H9 (cell line): Measurements from ENCODE around the gene ZFP64. TPM values are rescaled to one million over a fixed set of nuclear protein-coding genes. Genes with fewer than 3 reads are reported as not detected.
"Not testable (repeated sequence)": the region's sequence is repeated elsewhere in the genome, so short reads cannot be mapped to it uniquely, and the experiment has no call there.

Source experiments
- DNase-seq: peaks from one replicate; pipeline ENCODE4 v3.0.0-alpha.2; 2017
- H2AFZ ChIP-seq: one replicate; pipeline ENCODE4 v1.6.1; 2013; ENCODE audit warnings: mild to moderate bottlenecking, low read length, control low read depth, moderate library complexity
- H2AK5ac ChIP-seq: 2 replicates; pipeline ENCODE4 v1.6.1; 2013; ENCODE audit warnings: low read length, control low read depth, mixed read lengths; ENCODE audit not compliant: insufficient read length
- H2BK120ac ChIP-seq: one replicate; pipeline ENCODE4 v1.6.1; 2013; ENCODE audit warnings: low read depth, mild to moderate bottlenecking, low read length, control low read depth, inconsistent platforms; ENCODE audit not compliant: poor library complexity, severe bottlenecking
- H2BK12ac ChIP-seq: 2 replicates; pipeline ENCODE4 v1.6.1; 2013; ENCODE audit warnings: low read length, control low read depth, mixed read lengths, low read depth; ENCODE audit not compliant: insufficient read length
- H2BK15ac ChIP-seq: 2 replicates; pipeline ENCODE4 v1.6.1; 2013; ENCODE audit warnings: low read depth, low read length, control low read depth
- H2BK20ac ChIP-seq: one replicate; pipeline ENCODE4 v1.6.1; 2013; ENCODE audit warnings: low read depth, mild to moderate bottlenecking, low read length, control low read depth, inconsistent platforms; ENCODE audit not compliant: poor library complexity, severe bottlenecking
- H2BK5ac ChIP-seq: 2 replicates; pipeline ENCODE4 v1.6.1; 2013; ENCODE audit warnings: low read length, control low read depth, mixed read lengths; ENCODE audit not compliant: insufficient read length
- H3K14ac ChIP-seq: 2 replicates; pipeline ENCODE4 v1.6.1; 2013; ENCODE audit warnings: low read length, control low read depth; ENCODE audit not compliant: insufficient read depth
- H3K18ac ChIP-seq: 2 replicates; pipeline ENCODE4 v1.6.1; 2013; ENCODE audit warnings: low read depth, mild to moderate bottlenecking, mixed read lengths, low read length, control low read depth; ENCODE audit not compliant: insufficient read length
- H3K23ac ChIP-seq: 2 replicates; pipeline ENCODE4 v1.6.1; 2013; ENCODE audit warnings: low read length, control low read depth, mixed read lengths, low read depth; ENCODE audit not compliant: insufficient read length
- H3K23me2 ChIP-seq: 2 replicates; pipeline ENCODE4 v1.6.1; 2013; ENCODE audit warnings: low read depth, mild to moderate bottlenecking, mixed read lengths, low read length, control low read depth; ENCODE audit not compliant: insufficient read length, poor library complexity, severe bottlenecking
- H3K27ac ChIP-seq: 2 replicates; pipeline ENCODE4 v1.5.1; 2013; ENCODE audit warnings: low read length, control low read depth, mixed read lengths, low read depth; ENCODE audit not compliant: insufficient read length
- H3K27me3 ChIP-seq: 2 replicates; pipeline ENCODE4 v1.6.1; 2013; ENCODE audit warnings: low read length, control low read depth, inconsistent platforms; ENCODE audit not compliant: insufficient read depth
- H3K4ac ChIP-seq: 2 replicates; pipeline ENCODE4 v1.6.1; 2013; ENCODE audit warnings: low read depth, mild to moderate bottlenecking, control low read depth, inconsistent platforms, low read length, moderate library complexity
- H3K4me1 ChIP-seq: 2 replicates; pipeline ENCODE4 v1.6.1; 2013; ENCODE audit warnings: low read length, control low read depth, inconsistent platforms; ENCODE audit not compliant: insufficient read depth
- H3K4me2 ChIP-seq: 2 replicates; pipeline ENCODE4 v1.6.1; 2013; ENCODE audit warnings: low read length, control low read depth, mixed read lengths; ENCODE audit not compliant: insufficient read length, insufficient read depth
- H3K56ac ChIP-seq: 2 replicates; pipeline ENCODE4 v1.6.1; 2013; ENCODE audit warnings: low read depth, mild to moderate bottlenecking, mixed read lengths, low read length, control low read depth; ENCODE audit not compliant: insufficient read length
- H3K79me1 ChIP-seq: 2 replicates; pipeline ENCODE4 v1.6.1; 2013; ENCODE audit warnings: low read depth, mild to moderate bottlenecking, moderate library complexity, low read length, control low read depth, inconsistent platforms; ENCODE audit not compliant: insufficient read depth, poor library complexity, severe bottlenecking
- H3K79me2 ChIP-seq: 2 replicates; pipeline ENCODE4 v1.6.1; 2013; ENCODE audit warnings: low read length, control low read depth, inconsistent platforms; ENCODE audit not compliant: insufficient read depth
- H3K9ac ChIP-seq: 2 replicates; pipeline ENCODE4 v1.6.1; 2013; ENCODE audit warnings: low read length, control low read depth, mixed read lengths; ENCODE audit not compliant: insufficient read length; ENCODE audit errors: extremely low read depth
- H3K9me3 ChIP-seq: one replicate; pipeline ENCODE4 v1.6.1; 2013; ENCODE audit warnings: low read depth, low read length, inconsistent platforms; ENCODE audit not compliant: control insufficient read depth
- H3T11ph ChIP-seq: one replicate; pipeline ENCODE4 v1.6.1; 2013; ENCODE audit warnings: mild to moderate bottlenecking, low read length, control low read depth, inconsistent platforms
- H4K20me1 ChIP-seq: one replicate; pipeline ENCODE4 v1.6.1; 2013; ENCODE audit not compliant: control insufficient read depth, insufficient read length, insufficient read depth
- H4K5ac ChIP-seq: 2 replicates; pipeline ENCODE4 v1.6.1; 2013; ENCODE audit warnings: low read depth, mild to moderate bottlenecking, mixed read lengths, low read length, control low read depth; ENCODE audit not compliant: insufficient read length
- H4K8ac ChIP-seq: replicated peaks from 2 replicates; pipeline ENCODE4 v1.6.1; 2013; ENCODE audit warnings: low read length, control low read depth, mixed read lengths, low read depth; ENCODE audit not compliant: insufficient read length
- H4K91ac ChIP-seq: 2 replicates; pipeline ENCODE4 v1.6.1; 2013; ENCODE audit warnings: low read depth, mild to moderate bottlenecking, moderate library complexity, mixed read lengths, low read length, control low read depth; ENCODE audit not compliant: insufficient read length
- H3K27ac Mint-ChIP-seq, 3 experiments: 2 replicates in 2 of 3; 3 replicates in 1 of 3; pipeline ENCODE4 v1.8.0; 2020 to 2021; ENCODE audit warnings: mixed read lengths in 3 of 3, mild to moderate bottlenecking in 1 of 3, moderate library complexity in 1 of 3
- H3K27me3 Mint-ChIP-seq: 2 replicates; pipeline ENCODE4 v1.8.0; 2021; ENCODE audit warnings: low read depth, mild to moderate bottlenecking, moderate library complexity, mixed read lengths
- H3K36me3 Mint-ChIP-seq, 3 experiments: 2 replicates in 2 of 3; 3 replicates in 1 of 3; pipeline ENCODE4 v1.8.0; 2020 to 2021; ENCODE audit warnings: low read depth in 3 of 3, mixed read lengths in 3 of 3; ENCODE audit not compliant: insufficient read depth in 1 of 3
- H3K4me1 Mint-ChIP-seq, 2 experiments: 2 replicates each; pipeline ENCODE4 v1.8.0; 2020; ENCODE audit warnings: mixed read lengths in 2 of 2
- H3K4me3 Mint-ChIP-seq, 2 experiments: 2 replicates in 1 of 2; 3 replicates in 1 of 2; pipeline ENCODE4 v1.8.0; 2020 to 2021; ENCODE audit warnings: mild to moderate bottlenecking in 2 of 2, mixed read lengths in 2 of 2, moderate library complexity in 1 of 2
- H3K9me3 Mint-ChIP-seq, 2 experiments: 2 replicates in 1 of 2; 3 replicates in 1 of 2; pipeline ENCODE4 v1.8.0; 2020; ENCODE audit warnings: mild to moderate bottlenecking in 2 of 2, mixed read lengths in 2 of 2, moderate library complexity in 1 of 2
- WGBS: extraction: QIAGEN DNeasy Blood & Tissue Kit; methylation state at CpG from one replicate; pipeline ENCODE4 v1.1.7; 2013; ENCODE audit warnings: missing lambda C conversion rate, low lambda C conversion rate, mixed read lengths; ENCODE audit not compliant: insufficient read length; ENCODE audit errors: extremely low coverage; 5-methylcytosine and 5-hydroxymethylcytosine counted together
- total RNA-seq: library from RNA; stranded (reverse); gene quantifications from 2 replicates; pipeline ENCODE4 v1.2.1, GENCODE V29; 2021
- TF ChIP-seq, protein P1 (sequence below): fragments of 200-600 bp; sonication (generic); conservative IDR thresholded peaks from 3 replicates; pipeline ENCODE4 v1.8.0; 2021; ENCODE audit warnings: antibody characterized with exemption, mild to moderate bottlenecking

Gene ZFP64
- total RNA-seq, 1 experiment from 2014 or later: 29.2 TPM

DNA sequence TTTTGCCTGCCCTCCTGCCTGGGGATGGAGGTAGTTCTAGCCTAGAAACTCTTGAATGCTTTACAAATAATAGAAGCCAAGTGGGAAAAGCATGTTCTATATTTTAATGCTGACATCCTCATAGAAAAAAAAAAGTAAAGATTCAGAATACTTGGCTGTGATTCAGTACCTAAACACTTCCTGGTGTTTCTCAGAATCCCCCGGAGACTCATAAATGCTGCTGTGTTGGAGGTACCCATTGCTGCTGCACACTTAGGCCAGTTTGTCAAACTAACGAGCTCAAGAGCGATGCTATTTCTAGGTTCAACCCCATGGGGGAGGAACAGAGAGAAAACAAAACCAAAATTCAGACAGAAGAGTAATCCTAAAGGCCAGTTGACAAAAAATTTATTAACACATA lies 38.8 kb upstream of the ZFP64 start:
- Histone ChIP-seq H2AFZ (no peak overlapping the region), H3K79me2 (no peaks in the 10 kb centered on the region), H3K9me3 (no peaks in the 10 kb centered on the region), H4K91ac (no peak overlapping the region), H2BK5ac (no peak overlapping the region), H4K5ac (no peak overlapping the region), H2BK20ac (no peak overlapping the region), H3K23ac (no peak overlapping the region), H3K4me1 (no peaks in the 10 kb centered on the region), H3K79me1 (no peaks in the 10 kb centered on the region), H3K18ac (no peak overlapping the region), H3K9ac (no peak overlapping the region), H3K27me3 (no peaks in the 10 kb centered on the region), H3K14ac (no peak overlapping the region), H3K4me2 (no peak overlapping the region), H2BK120ac (no peak overlapping the region), H3K56ac (no peak overlapping the region), H3K23me2 (no peaks in the 10 kb centered on the region), H2BK15ac (no peak overlapping the region), H2AK5ac (no peak overlapping the region), H3T11ph (no peak overlapping the region), H3K4ac (no peak overlapping the region), H4K20me1 (no peaks in the 10 kb centered on the region), H2BK12ac (no peak overlapping the region), H4K8ac (no peak overlapping the region), H3K27ac (no peak overlapping the region)
- no CpG with 5 or more reads among the region's 3 CpGs for WGBS
- H3K36me3 Mint-ChIP-seq: no peaks in the 10 kb centered on the region
- H3K27ac Mint-ChIP-seq: no peak overlapping the region
- H3K9me3 Mint-ChIP-seq: no peaks in the 10 kb centered on the region
- H3K4me1 Mint-ChIP-seq: peaks cover 0 to 2% of the 10 kb centered on the region in 2 experiments; a peak in 1 of 4 replicates
- no peak for DNase-seq
- peaks cover 6% of the 10 kb centered on the region; the same call in 1 of the 2 replicates for H3K27me3 Mint-ChIP-seq
- TF ChIP-seq, protein P1, sequence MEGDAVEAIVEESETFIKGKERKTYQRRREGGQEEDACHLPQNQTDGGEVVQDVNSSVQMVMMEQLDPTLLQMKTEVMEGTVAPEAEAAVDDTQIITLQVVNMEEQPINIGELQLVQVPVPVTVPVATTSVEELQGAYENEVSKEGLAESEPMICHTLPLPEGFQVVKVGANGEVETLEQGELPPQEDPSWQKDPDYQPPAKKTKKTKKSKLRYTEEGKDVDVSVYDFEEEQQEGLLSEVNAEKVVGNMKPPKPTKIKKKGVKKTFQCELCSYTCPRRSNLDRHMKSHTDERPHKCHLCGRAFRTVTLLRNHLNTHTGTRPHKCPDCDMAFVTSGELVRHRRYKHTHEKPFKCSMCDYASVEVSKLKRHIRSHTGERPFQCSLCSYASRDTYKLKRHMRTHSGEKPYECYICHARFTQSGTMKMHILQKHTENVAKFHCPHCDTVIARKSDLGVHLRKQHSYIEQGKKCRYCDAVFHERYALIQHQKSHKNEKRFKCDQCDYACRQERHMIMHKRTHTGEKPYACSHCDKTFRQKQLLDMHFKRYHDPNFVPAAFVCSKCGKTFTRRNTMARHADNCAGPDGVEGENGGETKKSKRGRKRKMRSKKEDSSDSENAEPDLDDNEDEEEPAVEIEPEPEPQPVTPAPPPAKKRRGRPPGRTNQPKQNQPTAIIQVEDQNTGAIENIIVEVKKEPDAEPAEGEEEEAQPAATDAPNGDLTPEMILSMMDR: no peak
- no peak overlapping the region for H3K4me3 Mint-ChIP-seq

DNA sequence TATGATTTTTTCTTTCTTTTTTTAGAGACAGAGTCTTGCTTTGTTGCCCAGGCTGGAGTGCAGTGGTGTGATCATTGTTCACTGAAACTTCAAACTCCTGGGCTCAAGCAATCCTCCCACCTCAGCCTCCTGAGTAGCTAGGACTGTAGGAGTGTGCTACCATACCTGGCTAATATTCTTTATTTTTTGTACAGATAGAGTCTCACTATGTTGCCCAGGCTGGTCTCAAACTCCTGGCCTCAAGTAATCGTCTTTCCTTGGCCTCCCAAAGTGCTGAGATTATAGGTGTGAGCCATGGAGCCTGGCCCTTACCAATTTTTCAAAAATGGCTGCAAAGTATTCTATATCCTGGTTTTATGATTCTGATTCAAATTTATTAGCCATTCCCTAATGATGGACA lies 37.8 kb upstream of the ZFP64 start:
- H3K27ac Mint-ChIP-seq, H3K9ac ChIP-seq, DNase-seq, H3K9me3 Mint-ChIP-seq, H3K4me3 Mint-ChIP-seq, H3K4me1 Mint-ChIP-seq, H2AK5ac ChIP-seq, H4K5ac ChIP-seq, H3K4me1 ChIP-seq, H4K8ac ChIP-seq, H3K79me2 ChIP-seq, H3K23ac ChIP-seq, H2BK5ac ChIP-seq, H3K18ac ChIP-seq, H3K36me3 Mint-ChIP-seq, H3K27ac ChIP-seq, H2BK120ac ChIP-seq, H3K27me3 ChIP-seq, H2BK20ac ChIP-seq, H3T11ph ChIP-seq, H3K56ac ChIP-seq, H3K23me2 ChIP-seq, H3K4me2 ChIP-seq, H3K4ac ChIP-seq, H2BK15ac ChIP-seq, H3K27me3 Mint-ChIP-seq, H2BK12ac ChIP-seq, H4K91ac ChIP-seq, H3K14ac ChIP-seq, H4K20me1 ChIP-seq, H2AFZ ChIP-seq, H3K9me3 ChIP-seq, H3K79me1 ChIP-seq: not testable (repeated sequence)
- WGBS: no CpG with 5 or more reads among the region's 1 CpG
